Stimulated activated CD8-positive, alpha-beta memory T cell treated with anti-CD3 and anti-CD28 coated beads, Interleukin-12 subunit alpha, Interleukin-12 subunit beta, amount 100 ng/mL, for 24 hours (primary cell): Measurements from ENCODE around the gene FABP1.

ENCODE experiments used
- DNase-seq: peaks from one replicate; pipeline ENCODE4 v3.0.0-alpha.2; 2020; ENCODE audit errors: extremely low read depth

Gene FABP1

GRCh38 chr2:88127888-88128653 is at the start of gene FABP1:
Gene FABP1 (minus strand): TSS chr2:88128062. CDS start chr2:88128017, 45 bp downstream.
- DNase-seq: no peak

- DNase-seq: no peak
Observed at GRCh38 chr2:88177556-88177955, 49.7 kb upstream of the FABP1 start.

DNA sequence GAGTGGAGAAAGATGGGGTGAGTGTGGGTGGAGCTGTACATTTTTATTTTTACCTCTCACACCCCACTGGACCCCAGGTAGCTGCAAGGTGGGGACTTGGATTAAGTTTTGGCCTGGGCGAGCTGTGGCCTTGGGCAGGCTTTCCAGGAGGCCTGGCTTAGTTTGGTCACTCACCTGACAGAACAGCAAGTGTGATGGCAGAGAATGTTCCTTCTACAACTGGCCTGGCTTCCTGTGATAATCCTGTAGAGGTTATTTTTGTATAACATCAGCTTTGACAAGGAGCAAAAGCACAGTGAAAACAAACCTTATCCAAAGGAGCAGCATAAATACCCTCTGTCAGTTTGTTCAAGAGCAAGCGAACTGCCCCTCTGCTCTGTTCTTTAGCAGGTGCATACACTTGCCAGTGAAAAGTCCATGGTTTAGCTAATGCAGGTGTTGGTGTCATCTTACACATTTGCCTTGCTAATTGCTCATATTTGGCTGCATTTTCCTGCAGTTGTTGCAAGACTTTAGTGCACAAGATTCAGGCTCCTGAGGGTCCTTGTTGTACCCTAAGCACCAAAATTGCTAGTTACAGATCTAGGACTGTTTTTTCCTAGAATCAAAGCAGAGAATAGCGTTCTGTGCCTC is 48.6 kb upstream of the FABP1 start:
- no peak for DNase-seq

- DNase-seq: no peak
Observed at GRCh38 chr2:88172882-88173281, 45.0 kb upstream of the FABP1 start.

GRCh38 chr2:88171966-88172365 is 44.1 kb upstream of the FABP1 start:
- DNase-seq: no peak

- no peak for DNase-seq
Observed at GRCh38 chr2:88170472-88170892, 42.6 kb upstream of the FABP1 start.

- no peak for DNase-seq
Observed at GRCh38 chr2:88168386-88168785, 40.5 kb upstream of the FABP1 start.

DNA sequence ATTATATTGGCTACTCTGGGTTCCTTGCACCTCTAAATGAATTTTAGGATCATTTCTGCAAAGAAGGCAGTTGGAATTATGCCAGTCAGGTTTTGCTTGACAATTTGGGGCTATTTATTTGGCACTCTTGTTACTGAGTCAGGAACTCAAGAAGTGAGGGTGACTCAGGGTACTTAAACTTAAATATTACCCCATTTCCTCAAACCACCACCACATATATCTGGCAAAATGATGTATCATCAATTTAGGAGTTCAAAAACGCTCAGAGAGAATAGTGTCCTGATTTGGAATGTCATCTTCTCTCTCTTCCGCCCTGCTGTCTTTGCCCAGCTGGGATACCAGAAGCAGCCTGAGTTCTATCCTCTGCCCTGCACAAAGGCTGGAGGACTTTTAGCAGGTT is 39.9 kb upstream of the FABP1 start:
- DNase-seq: no peak

- DNase-seq: no peak
Observed at GRCh38 chr2:88165332-88166003, 37.6 kb upstream of the FABP1 start.

DNA sequence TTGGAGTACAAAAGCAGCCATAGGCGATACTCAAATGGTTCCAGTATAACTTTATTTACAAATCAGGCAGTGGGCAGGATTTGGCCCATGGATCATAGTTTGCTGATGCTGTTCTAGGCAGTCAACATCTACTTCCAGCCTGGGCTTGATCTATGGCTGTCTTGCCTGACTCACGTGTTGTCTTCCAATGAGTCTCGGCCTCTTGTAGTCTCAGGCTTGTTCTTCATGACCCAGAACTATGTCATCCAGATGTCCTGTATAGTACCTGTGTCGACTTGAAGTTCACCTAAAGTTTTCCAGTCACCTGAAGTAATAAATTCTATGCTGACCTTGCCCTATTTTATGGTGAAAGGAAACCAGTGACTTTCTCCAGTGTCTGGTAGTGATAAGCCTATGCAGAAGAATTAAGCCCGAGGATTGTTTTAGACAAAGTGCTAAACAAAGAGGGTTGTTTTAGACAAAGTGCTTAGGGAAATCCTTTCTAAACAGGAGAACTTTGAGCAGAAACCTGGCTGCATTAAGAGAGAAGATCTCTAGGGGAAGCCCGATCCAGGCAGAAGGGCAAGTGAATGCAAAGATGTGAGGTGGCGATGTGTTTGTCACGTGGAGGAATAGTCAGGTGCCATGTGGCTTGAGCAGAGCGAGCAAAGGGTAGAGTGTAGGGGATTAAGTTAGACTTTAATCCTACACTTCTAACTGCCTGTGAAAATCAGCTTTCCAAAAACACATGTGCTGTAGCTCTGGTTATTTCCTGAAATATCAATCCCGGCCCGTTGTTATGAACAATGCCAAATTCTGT is 33.8 kb upstream of the FABP1 start:
- DNase-seq: no peak

- no peak for DNase-seq
Observed at GRCh38 chr2:88160517-88160916, 32.7 kb upstream of the FABP1 start.

DNA sequence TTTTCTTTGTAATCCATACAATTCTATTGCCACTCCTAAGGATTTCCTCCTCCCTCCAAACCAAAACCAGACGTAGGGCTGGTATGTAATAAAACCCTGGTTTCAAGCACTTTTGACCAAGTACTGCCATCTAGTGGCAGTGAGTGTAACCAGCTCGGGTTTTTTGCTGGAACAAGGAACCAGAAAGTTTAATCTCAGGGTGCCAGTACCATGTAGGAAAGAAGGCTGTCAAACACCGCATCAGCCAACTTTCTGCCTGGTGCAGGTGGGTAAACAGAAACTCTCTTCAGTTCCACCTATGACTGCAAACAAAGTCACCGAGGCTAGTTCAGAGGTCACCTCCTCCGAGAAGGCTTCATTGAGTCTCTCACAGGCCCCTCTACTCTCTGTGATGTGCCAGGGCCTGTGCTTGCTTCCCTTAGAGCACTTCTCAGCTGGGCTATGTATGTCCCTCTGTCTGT is 32.1 kb upstream of the FABP1 start:
- DNase-seq: peak; percentile 26

DNA sequence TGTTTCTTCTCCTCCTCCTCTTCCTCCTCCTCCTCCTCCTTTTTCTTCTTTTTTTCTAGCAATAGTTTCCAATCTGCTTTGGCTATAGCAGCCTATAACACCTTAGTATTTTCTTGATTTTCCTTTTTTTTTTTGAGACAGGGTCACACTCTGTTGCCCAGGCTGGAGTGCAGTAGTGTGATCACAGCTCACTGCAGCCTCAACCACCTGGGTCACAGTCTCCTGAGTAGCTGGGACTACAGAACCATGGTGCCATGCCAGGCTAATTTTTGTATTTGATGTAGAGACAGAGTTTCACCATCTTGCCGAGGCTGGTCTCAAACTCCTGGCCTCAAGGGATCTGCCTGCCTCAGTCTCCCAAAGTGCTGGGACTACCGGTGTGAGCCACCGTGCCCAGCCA is 31.6 kb upstream of the FABP1 start:
- no peak for DNase-seq

- DNase-seq: no peak
Observed at GRCh38 chr2:88148929-88149438, 21.1 kb upstream of the FABP1 start.

DNA sequence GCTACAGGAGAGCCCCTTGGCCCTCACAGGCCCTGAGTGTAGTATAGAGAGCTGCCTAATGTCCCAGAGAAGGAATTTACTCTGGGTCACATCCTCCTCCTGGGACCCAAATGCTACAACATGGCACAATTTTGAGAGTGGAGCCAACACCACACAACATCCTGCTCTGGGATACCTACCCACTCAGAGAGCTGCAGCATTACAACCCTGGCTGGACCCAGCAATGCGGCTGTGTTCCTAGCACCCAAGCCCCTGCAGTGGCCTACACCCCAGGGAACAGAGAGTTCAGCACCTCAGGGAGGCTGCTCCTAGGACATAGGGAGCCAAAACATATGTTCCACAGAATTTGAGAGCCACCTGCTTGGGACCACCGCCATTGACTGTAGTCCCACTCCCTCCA is 19.3 kb upstream of the FABP1 start:
- no peak for DNase-seq

DNA sequence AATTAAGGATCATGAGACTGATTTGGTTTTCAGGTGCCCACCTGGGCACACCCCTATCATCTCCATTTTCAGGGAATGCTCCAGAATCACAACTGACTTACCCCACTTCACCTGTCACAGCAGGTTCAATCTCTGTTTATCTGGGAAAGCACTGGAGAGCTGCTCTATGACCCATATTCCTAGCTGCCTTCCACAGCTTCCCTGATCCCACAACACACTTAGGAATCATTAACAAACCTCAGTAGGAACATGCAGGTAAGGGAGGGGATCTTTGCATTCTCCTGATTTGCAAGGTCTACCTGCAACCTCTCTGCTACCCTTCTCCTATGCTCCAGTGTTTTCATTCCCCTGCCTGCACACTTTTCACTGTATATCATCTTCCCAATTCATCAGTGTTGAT is 18.7 kb upstream of the FABP1 start:
- no peak for DNase-seq

- no peak for DNase-seq
Observed at GRCh38 chr2:88144914-88145497, 17.1 kb upstream of the FABP1 start.

GRCh38 chr2:88144271-88144670 is 16.4 kb upstream of the FABP1 start:
- no peak for DNase-seq

DNA sequence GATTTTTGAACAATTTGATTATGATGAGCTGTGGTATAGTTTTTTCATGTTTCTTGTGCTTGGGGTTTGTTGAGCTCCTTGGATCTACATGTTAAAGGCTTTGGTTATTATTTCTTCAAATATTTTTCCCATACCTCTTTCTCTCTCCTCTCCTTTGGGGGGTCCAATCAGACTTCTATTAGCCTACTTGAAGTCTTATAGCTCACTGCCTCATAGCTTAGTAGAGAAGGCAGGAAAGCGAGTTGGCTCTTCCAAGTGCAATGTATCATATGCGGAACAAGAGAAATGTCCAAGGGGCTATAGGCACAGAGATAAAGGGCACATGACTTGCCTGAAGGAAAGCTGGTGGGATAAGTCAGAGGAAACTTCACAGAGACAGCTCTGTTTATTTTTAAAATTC is 14.1 kb upstream of the FABP1 start:
- DNase-seq: no peak

DNA sequence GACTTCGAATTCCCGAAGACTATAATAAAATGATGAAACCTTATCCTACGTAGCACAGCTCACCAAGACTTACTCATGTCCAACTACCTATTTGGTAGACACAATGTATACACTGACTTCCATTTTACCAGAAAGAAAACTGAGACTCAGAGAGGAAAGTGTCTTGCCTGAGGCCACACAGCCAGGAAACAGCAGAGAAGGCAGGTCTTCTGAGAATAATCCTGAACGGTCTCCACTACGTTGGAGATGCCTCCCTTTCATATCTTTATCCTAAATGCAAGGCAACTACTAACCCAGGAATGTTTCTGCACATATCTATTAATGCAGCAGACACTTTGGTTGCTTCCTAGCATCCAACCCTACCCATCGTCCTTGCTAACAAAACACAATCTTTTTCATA is 11.9 kb upstream of the FABP1 start:
- DNase-seq: no peak

DNA sequence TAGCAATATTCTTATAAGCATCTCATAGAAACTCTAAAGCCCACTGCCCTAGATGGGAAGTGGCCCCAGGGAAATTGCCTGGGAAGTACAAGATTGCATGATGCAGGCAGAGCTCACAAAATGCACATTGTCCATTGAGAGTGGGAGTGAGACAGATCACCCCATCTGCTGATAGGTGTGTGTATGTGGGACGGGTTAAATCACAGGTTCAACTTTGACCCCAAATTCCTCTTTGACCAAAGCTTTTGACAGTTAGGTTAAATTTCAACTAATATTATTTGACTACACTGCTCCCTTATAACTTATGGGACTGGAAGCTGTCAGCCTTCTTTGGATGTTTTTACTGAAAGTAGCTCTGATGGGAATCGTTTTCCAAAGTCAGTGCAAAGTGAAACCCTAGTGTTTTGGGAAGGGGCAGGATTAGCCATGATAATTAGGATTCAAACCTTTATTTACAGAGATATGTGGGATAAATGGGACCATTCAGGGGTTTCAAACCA is 11.4 kb upstream of the FABP1 start:
- no peak for DNase-seq
